GM18508 (cell line): ENCODE measurements around the gene FBXO3.
A peak's percentile ranks its signal among the peaks of the same experiment; 100 is the strongest.

Experiments used
- ATAC-seq: cut with Tn5 transposase; IDR thresholded peaks from one replicate; pipeline ENCODE4 v1.9.1; 2021; ENCODE audit warnings: moderate number of reproducible peaks; ENCODE audit not compliant: insufficient read depth, unreplicated experiment

FBXO3 gene

DNA sequence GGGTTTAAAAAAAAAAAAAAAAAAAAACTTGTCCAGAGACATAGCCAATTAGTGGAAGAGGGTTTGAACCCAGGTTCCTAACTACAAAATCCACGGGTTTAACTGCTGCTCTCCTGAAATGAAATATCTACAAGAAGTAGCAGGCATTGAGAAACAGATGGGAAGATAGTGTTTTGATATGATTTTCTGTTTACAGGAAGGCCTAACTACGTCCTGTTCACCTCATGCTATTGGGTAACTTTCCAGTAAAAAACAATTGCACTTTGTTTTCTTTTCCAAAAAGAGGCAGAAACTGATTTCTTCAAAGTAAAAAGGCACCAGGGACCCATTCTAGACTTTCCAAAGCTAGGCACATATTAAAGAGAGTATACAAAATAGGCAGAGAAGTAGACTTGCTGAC is 67.8 kb downstream of the FBXO3 start:
- no peak for ATAC-seq

DNA sequence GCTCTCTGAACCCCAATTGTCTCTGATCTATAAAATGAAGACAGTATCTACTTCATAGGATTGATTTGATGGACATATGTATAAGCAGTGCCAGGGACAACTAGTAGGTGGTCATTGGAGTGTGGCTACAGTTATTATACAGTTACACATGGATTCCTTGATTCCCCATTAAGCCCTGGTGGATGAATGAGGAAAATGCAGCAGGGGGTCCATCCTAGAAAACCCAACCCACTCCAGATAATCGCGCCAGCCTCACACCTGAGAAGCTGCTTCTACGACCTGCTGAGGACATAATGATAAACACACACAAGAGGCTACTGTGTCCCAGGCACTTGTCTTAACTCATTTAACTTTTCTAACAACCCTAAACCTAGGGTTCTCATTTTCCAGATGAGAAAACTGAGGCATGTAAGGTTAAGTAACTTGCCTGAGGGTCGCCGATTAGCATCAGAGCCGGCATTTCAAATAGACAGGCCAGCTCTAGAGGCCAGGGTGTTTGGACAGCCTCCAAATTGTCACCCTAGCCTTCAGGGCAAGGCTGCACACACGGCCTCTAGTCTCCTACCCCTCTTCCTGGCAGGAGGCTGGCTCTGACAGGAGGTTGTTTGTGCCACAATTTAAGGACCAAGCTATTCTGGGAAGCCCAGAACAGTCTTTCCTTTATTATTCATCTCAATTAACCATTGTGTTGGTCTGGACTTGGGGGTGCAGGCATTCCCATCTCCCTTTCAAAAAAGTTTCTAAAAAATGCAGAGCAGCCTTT is 69.9 kb downstream of the FBXO3 start:
- ATAC-seq = no peak

- ATAC-seq = no peak
Measured at GRCh38 chr11:33703788-33704187, 70.5 kb downstream of the FBXO3 start.

- ATAC-seq = no peak
Measured at GRCh38 chr11:33703234-33703633, 71.1 kb downstream of the FBXO3 start.

DNA sequence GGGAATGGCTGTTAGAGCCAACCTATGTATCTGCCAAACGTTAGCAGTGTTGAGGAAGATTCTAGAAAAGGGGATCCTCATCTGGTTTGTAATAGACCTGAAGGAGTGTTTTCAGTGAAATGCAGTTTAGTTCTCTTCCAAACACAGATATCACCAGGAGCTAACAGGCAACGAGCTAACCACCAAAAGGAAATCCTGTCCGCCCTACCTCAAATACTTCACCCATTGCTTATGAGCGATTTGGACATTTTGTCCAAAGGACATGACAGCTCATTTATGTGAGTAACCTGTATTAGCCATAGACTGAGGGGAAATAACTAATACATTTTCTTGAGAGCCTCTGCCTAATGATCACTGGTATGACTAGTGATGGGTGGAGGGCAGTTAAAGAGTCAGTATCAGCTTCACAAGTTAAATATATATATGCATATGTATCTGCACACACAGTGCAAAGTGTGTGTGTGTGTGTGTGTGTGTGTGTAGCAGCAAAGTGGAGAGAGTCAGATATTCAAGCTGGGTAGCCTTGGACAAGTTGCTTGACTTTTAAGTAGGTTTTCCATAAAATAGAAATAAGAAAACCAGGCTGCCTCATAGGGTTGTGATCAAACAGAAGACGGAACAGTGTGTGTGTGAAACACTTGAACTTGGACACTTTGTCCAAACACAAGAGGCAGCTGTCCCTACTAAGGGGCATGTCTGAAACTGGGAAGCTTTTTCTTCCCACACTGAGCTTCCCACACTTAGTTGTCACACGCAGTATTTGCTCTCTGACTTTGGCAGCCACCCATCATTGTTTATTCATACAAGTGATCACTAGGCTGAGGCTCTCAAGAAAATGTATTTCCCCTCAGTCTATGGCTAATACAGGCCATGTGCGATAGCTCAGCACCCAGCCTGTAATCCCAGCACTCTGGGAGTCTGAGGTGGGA is 72.8 kb downstream of the FBXO3 start:
- ATAC-seq = no peak

GRCh38 chr11:33700502-33701271 is 73.6 kb downstream of the FBXO3 start, which contains the start of gene C11orf91:
Gene C11orf91, minus strand, starts transcription at chr11:33700826. Its CDS starts 86 bp downstream, at chr11:33700740.
- ATAC-seq = peak; percentile 67

- ATAC-seq = no peak
Measured at GRCh38 chr11:33700063-33700501, 74.2 kb downstream of the FBXO3 start.

DNA sequence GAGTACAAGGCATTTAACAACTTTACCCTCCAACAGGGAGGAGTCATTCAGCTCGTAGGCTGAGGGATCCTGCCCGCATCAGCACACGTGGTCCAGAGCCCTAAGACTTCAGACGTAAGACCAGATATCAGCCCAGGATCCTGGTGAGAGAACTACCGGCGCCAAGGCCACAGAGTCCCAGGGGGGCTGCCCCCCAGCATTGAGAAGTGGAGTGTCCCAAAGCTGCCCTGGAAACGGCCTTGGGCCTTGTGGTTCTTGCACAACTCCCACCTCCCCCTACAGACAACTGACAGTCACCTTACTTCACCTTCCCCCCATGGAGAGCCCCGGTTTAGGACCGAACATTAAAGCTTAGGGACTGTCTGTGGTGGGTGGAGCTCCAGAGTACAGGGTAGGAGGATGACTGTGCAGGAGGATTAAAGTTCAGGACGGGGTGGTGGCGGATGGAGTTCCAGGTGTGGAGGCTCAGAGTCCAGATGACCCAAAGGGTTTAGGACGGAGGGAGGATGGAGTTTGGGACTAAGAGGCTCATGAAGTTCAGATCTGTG is 74.7 kb downstream of the FBXO3 start:
- no peak for ATAC-seq

GRCh38 chr11:33698921-33699320 is 75.4 kb downstream of the FBXO3 start:
- no peak for ATAC-seq

GRCh38 chr11:33697997-33698396 is 76.3 kb downstream of the FBXO3 start:
- ATAC-seq = no peak

DNA sequence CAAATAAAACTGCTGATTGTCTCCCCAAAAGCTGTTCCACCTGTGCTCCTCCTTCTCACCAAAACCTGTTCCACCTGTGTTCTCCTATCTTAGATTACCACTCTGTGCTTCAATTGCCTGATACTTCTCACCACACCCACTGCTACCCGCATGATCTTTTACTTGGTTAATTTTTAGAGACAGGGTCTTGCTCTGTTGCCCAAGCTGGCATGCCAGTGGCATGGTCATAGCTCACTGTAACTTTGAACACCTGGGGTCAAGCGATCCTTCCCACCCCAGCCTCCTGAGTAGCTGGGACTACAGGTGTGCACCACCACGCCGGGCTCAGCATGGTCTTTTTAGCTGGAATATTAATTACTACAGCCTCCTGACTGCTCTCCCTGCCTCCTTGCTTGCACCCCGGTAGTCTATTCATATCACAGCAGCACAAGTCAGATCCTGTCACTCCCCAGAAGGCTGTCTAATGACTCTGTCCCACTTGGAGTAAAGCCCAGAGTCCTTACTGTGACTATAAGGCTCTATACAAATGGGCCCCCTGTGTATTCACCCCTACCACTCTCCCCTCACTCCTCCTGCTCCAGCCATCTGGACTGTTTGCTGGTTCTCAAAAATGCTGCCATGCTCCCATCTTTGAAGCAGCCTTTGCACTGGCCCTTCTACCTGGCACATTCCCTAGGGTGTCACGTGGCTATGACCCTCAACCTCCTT is 77.2 kb downstream of the FBXO3 start:
- ATAC-seq = no peak

DNA sequence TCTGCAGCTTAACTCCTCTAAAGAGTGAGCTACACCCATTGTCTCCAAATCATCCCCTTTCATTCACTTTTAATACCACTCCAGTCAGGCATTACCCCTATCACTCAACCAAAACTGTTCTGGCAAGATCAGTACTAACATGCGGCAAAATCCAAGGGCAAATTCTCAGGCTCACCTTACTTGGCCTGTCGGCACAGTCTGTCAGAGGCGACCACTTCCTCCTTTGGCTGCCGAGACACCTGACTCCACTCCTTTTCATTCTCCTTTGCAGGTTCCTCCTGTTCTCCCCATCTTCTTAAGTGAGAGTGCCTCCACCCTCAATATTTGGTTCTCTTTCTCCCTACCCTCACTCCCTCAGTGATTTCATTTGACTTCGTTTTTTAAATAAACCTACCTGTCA is 77.9 kb downstream of the FBXO3 start:
- ATAC-seq = no peak

- ATAC-seq = no peak
Measured at GRCh38 chr11:33695051-33695566, 79.2 kb downstream of the FBXO3 start.

DNA sequence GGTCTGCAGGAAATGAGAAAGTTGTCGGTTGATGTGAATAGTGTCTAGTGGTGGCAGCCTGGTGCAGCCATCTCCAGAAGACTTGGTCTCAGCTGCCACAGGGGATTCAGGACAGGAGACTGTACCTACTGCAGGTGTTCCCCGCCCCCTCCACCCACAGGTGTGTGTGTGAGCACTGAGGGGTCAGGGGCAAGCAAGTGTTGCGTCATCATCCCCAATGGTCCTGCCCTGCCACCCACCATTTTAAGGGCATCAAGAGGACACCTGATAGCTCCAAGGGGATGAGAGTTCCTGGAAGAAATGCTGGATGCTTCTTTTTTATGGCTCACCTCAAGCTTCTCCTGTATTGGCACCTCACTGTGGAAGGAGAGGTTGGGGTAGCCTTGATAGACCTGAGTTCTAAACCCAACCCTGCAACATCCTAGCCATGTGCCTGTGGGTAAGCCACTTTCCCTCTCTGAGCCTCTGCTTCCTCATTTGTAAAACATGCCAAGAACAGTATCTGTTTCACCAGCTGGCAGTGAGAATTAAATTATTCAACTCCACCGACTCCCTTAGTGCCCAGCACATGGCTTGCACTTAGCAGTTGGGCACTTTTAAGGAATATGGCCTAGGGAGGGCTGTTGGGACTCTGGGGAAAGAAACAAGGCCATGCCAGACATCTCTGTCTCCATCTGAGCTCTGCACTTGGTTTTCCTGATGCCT is 79.8 kb downstream of the FBXO3 start:
- ATAC-seq = no peak

- no peak for ATAC-seq
Measured at GRCh38 chr11:33692541-33692940, 81.8 kb downstream of the FBXO3 start.

DNA sequence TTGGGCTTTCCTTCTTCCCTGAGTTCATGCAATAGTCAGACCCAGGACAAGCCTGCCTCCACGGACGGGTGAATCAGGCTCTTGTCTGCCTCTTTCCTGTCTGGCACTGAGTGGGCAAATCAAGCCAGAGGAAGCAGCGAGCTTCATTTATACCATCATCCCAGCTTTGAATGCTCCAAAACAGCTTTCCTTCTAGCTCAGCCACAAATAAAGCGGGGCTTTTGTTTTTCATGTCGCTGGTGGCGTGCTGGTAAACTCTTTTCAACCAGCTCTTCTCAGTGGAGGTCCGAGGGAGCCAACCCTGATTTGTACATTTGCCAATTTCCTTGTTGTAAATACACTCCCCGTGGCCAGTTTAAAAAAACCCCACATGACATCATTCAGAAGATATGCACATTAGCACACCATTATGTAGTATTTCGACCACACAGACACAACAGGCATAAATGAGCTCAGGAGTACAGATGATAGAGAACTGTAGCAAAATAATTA is 82.3 kb downstream of the FBXO3 start:
- no peak for ATAC-seq

GRCh38 chr11:33691066-33691864 is 83.1 kb downstream of the FBXO3 start:
- ATAC-seq = no peak
